Stomach smooth muscle (tissue), 2 donors: ENCODE data around the gene PHF21B.
"Not testable (repeated sequence)": the region's sequence is repeated elsewhere in the genome, so short reads cannot be mapped to it uniquely, and the experiment has no call there.

Experiments
- H3K27ac ChIP-seq: one replicate; pipeline ENCODE4 v1.7.0; 2013; ENCODE audit warnings: mild to moderate bottlenecking, low read length, inconsistent platforms
- H3K27me3 ChIP-seq, 2 donors: one replicate each; pipeline ENCODE4 v1.7.0; 2013; ENCODE audit warnings: low read length in 2 of 2; ENCODE audit not compliant: insufficient read depth in 2 of 2, control insufficient read depth in 1 of 2
- H3K36me3 ChIP-seq, 2 donors: one replicate each; pipeline ENCODE4 v1.7.0; 2013; ENCODE audit warnings: low read length in 2 of 2; ENCODE audit not compliant: control insufficient read depth in 2 of 2, insufficient read depth in 2 of 2
- H3K4me1 ChIP-seq: one replicate; pipeline ENCODE4 v1.7.0; 2013; ENCODE audit warnings: low read length; ENCODE audit not compliant: control insufficient read depth, insufficient read depth
- H3K4me3 ChIP-seq, 2 donors: one replicate each; pipeline ENCODE4 v1.7.0; 2013; ENCODE audit warnings: low read length in 2 of 2
- H3K9ac ChIP-seq, 2 donors: one replicate each; pipeline ENCODE4 v1.7.0; 2013; ENCODE audit warnings: low read length in 2 of 2, mild to moderate bottlenecking in 1 of 2
- H3K9me3 ChIP-seq, 2 donors: one replicate each; pipeline ENCODE4 v1.7.0; 2013; ENCODE audit warnings: low read length in 2 of 2; ENCODE audit not compliant: control insufficient read depth in 2 of 2
- donor health status: healthy.
- donor health status: Pancreatic carcinoma.

The PHF21B gene

GRCh38 chr22:45009606-45010531 lies at the start of gene PHF21B:
Gene PHF21B (minus strand): TSS chr22:45010005. CDS start chr22:45009549, 456 bp downstream.
- no peaks in the 10 kb centered on the region for H3K36me3 ChIP-seq
- H3K27me3 ChIP-seq, result peaks cover 18 to 21% of the 10 kb centered on the region in 2 donors
- peaks cover 20% of the 10 kb centered on the region for H3K4me1 ChIP-seq
- no peak within 1 kb of the TSS for H3K27ac ChIP-seq
- H3K9ac ChIP-seq, result peak within 1 kb of the TSS; percentile 66 to 73
- H3K4me3 ChIP-seq, result peak within 1 kb of the TSS; percentile 76 to 84
- H3K9me3 ChIP-seq, result no peaks in the 10 kb centered on the region

- H3K4me3 ChIP-seq, result no peak overlapping the region
- H3K9me3 ChIP-seq, result no peaks in the 10 kb centered on the region
- H3K27me3 ChIP-seq, result peaks cover 0 to 4% of the 10 kb centered on the region in 2 donors
- H3K4me1 ChIP-seq, result no peaks in the 10 kb centered on the region
- no peak overlapping the region for H3K9ac ChIP-seq
- no peak overlapping the region for H3K27ac ChIP-seq
- H3K36me3 ChIP-seq, result no peaks in the 10 kb centered on the region
These were observed 49.5 kb upstream of the PHF21B start for GRCh38 chr22:45059296-45059695.

GRCh38 chr22:45058622-45058912 lies 48.8 kb upstream of the PHF21B start:
- H3K9me3 ChIP-seq, result no peaks in the 10 kb centered on the region
- H3K4me1 ChIP-seq, result no peaks in the 10 kb centered on the region
- H3K27ac ChIP-seq, result no peak overlapping the region

GRCh38 chr22:45055936-45056335 lies 46.1 kb upstream of the PHF21B start:
- no peak overlapping the region for H3K4me3 ChIP-seq
- H3K36me3 ChIP-seq, result no peaks in the 10 kb centered on the region
- peaks cover 0 to 7% of the 10 kb centered on the region in 2 donors for H3K27me3 ChIP-seq

More at GRCh38 chr22:45058622-45058912, 48.8 kb upstream of the PHF21B start:
- H3K27me3 ChIP-seq, result peaks cover 0 to 5% of the 10 kb centered on the region in 2 donors
- no peak overlapping the region for H3K9ac ChIP-seq
- no peaks in the 10 kb centered on the region for H3K36me3 ChIP-seq
- H3K4me3 ChIP-seq, result no peak overlapping the region

GRCh38 chr22:45053571-45053970 lies 43.8 kb upstream of the PHF21B start:
- peaks cover under 1 to 16% of the 10 kb centered on the region in 2 donors for H3K27me3 ChIP-seq

More at GRCh38 chr22:45055936-45056335, 46.1 kb upstream of the PHF21B start:
- Histone ChIP-seq H3K9ac (no peak overlapping the region), H3K4me1 (no peaks in the 10 kb centered on the region), H3K27ac (no peak overlapping the region), H3K9me3 (no peaks in the 10 kb centered on the region)

GRCh38 chr22:45053094-45053493 lies 43.3 kb upstream of the PHF21B start:
- Histone ChIP-seq H3K9ac (no peak overlapping the region), H3K4me1 (no peaks in the 10 kb centered on the region), H3K27me3 (peaks cover 3 to 16% of the 10 kb centered on the region in 2 donors), H3K36me3 (no peaks in the 10 kb centered on the region), H3K4me3 (no peak overlapping the region), H3K9me3 (no peaks in the 10 kb centered on the region), H3K27ac (no peak overlapping the region)

More at GRCh38 chr22:45053571-45053970, 43.8 kb upstream of the PHF21B start:
- no peaks in the 10 kb centered on the region for H3K36me3 ChIP-seq
- H3K4me3 ChIP-seq, result no peak overlapping the region
- H3K27ac ChIP-seq, result no peak overlapping the region
- no peak overlapping the region for H3K9ac ChIP-seq
- no peaks in the 10 kb centered on the region for H3K9me3 ChIP-seq
- no peaks in the 10 kb centered on the region for H3K4me1 ChIP-seq

GRCh38 chr22:45052665-45053064 lies 42.9 kb upstream of the PHF21B start:
- H3K4me3 ChIP-seq, H3K9me3 ChIP-seq, H3K9ac ChIP-seq, H3K27ac ChIP-seq, H3K4me1 ChIP-seq, H3K36me3 ChIP-seq: not testable (repeated sequence)
- peaks cover 3 to 16% of the 10 kb centered on the region in 2 donors for H3K27me3 ChIP-seq

GRCh38 chr22:45051946-45052345 lies 42.1 kb upstream of the PHF21B start:
- H3K36me3 ChIP-seq, result no peaks in the 10 kb centered on the region
- H3K4me3 ChIP-seq, result no peak overlapping the region
- H3K9me3 ChIP-seq, result no peaks in the 10 kb centered on the region
- no peaks in the 10 kb centered on the region for H3K4me1 ChIP-seq
- no peak overlapping the region for H3K9ac ChIP-seq
- H3K27me3 ChIP-seq, result peaks cover 3 to 18% of the 10 kb centered on the region in 2 donors
- no peak overlapping the region for H3K27ac ChIP-seq

- no peaks in the 10 kb centered on the region for H3K36me3 ChIP-seq
These were observed 41.6 kb upstream of the PHF21B start for GRCh38 chr22:45051419-45051818.

GRCh38 chr22:45047260-45047659 lies 37.5 kb upstream of the PHF21B start:
- no peaks in the 10 kb centered on the region for H3K4me1 ChIP-seq
- H3K9ac ChIP-seq, result no peak overlapping the region
- no peak overlapping the region for H3K27ac ChIP-seq
- H3K27me3 ChIP-seq, result peaks cover 12 to 21% of the 10 kb centered on the region in 2 donors
- no peaks in the 10 kb centered on the region for H3K9me3 ChIP-seq
- H3K4me3 ChIP-seq, result no peak overlapping the region
- no peaks in the 10 kb centered on the region for H3K36me3 ChIP-seq

More at GRCh38 chr22:45051419-45051818, 41.6 kb upstream of the PHF21B start:
- Histone ChIP-seq H3K4me1 (no peaks in the 10 kb centered on the region), H3K4me3 (no peak overlapping the region), H3K27me3 (peaks cover 3 to 18% of the 10 kb centered on the region in 2 donors), H3K9ac (no peak overlapping the region), H3K9me3 (no peaks in the 10 kb centered on the region), H3K27ac (no peak overlapping the region)

- Histone ChIP-seq H3K4me3 (no peak overlapping the region), H3K9me3 (no peaks in the 10 kb centered on the region), H3K27ac (no peak overlapping the region), H3K36me3 (no peaks in the 10 kb centered on the region), H3K4me1 (no peaks in the 10 kb centered on the region), H3K27me3 (peaks cover 12 to 15% of the 10 kb centered on the region in 2 donors), H3K9ac (no peak overlapping the region)
These were observed 35.4 kb upstream of the PHF21B start for GRCh38 chr22:45045208-45045607.
